Activated CD4-positive, alpha-beta T cell treated with anti-CD3 and anti-CD28 coated beads for 1 hour (primary cell): ENCODE data around the gene MORN1.
"Not testable (repeated sequence)": the region's sequence is repeated elsewhere in the genome, so short reads cannot be mapped to it uniquely, and the experiment has no call there.

Source experiments
- DNase-seq: peaks from one replicate; pipeline ENCODE4 v3.0.0-alpha.2; 2020

Gene MORN1

GRCh38 chr1:2302292-2302925, 88.9 kb downstream of the MORN1 start:
- DNase-seq, result no peak

GRCh38 chr1:2301607-2302291, 89.6 kb downstream of the MORN1 start:
- no peak for DNase-seq

DNA sequence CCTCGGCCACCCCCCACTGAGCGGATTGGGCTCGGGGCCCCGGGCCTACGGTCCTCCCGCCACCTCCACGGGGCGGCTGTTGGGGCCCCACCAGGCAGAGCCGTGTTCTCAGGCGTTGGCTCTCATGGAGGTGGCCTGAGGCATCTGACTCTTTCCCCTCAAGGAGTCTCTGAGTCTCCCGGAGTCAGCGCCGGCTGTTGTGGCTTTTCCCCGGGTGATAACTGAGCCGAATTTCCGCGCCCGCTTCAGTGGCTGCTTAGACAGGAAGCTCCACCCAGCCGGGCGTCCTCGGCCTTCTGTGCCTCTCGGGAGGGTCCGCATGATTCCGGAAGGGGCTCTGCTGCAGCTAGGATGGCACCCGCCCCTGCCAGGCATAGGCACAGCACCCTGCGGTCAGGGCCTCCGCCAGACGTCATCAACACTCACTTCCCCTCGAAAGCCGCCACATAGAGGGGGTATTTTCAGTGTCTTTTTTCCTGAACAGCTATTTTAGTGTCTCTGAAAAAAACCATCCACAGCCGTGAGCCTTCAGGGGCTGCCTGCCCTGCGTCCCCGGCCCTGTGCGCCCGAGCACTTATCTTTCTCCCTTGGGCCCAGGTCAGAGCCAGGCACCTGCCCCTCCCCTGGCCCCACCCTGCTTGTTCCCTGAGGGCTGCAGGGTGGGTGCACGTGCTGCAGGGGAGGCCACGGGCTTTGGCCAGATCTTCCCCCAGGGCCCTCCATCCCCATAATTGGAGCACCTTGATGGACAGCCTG, 90.3 kb downstream of the MORN1 start:
- peak; percentile 82 for DNase-seq

- peak; percentile 55 for DNase-seq
Observed at GRCh38 chr1:2300004-2300771, 91.2 kb downstream of the MORN1 start.

DNA sequence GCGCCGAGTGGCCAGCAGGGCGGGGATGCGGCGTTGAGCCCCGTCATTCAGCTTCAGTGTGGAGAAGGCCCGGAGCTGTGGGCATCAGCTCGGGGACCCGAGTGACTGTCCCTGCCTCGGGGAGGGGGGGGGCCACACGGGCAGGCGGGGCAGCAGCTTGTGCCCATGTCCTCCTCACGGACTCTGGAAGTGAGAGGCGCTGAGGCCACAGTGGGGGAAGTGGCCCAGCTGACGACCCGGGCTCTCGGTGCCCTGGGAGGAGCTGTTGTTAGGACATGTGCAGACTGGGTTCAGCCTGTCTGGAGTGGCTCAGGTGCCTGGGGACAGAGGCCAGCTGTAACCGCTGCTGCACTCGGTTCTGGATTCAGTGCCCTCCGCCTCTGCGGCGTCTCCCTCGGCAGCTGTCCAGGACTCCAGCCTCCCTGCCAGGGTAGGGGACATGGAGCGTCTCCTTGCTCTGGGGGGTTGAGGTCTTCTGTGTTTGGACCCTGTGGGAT, 92.2 kb downstream of the MORN1 start:
- no peak for DNase-seq

DNA sequence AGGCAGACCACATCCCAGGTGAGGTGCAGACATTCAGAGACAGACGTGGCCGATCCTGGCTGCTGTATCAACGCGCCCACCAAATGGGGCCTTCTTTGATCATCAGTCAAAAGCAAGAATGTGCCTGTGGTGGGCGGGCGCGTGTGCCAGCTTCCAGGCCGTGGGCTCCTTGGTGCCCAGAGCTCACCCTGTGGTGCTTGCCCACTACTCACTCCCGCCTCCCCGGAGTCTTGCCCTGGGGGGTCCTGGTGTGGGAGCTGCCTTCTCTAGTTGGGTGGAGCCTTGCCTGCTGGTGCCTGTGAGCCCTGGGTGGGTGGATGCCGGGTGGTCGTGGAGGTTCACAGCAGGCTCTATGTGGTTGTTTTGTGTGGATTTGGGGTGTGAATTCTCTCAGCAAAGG, 92.7 kb downstream of the MORN1 start:
- DNase-seq, result no peak

- no peak for DNase-seq
Observed at GRCh38 chr1:2297246-2298011, 93.9 kb downstream of the MORN1 start.

- DNase-seq, result no peak
Observed at GRCh38 chr1:2296614-2297013, 94.7 kb downstream of the MORN1 start.

- not testable (repeated sequence) for DNase-seq
Observed at GRCh38 chr1:2296211-2296610, 95.1 kb downstream of the MORN1 start.

DNA sequence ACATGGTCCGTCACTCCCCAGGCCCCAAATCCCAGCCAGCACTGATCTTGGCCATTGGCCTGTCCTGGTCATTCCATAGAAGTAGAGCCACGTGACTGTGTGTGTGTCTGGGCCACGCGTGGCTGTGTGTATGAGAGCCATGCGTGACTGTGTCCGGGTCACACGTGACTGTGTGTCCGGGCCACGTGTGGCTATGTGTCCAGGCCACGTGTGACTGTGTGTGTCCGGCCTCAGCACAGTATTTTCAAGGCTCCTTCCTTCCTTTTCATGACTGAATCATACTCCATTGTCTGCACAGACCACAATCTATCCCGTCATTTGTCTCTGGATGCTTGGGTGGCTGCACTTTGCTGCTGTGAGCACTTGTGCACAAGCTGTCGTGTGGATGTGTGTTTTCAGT, 95.8 kb downstream of the MORN1 start:
- no peak for DNase-seq

- DNase-seq, result no peak
Observed at GRCh38 chr1:2294725-2295078, 96.7 kb downstream of the MORN1 start.

DNA sequence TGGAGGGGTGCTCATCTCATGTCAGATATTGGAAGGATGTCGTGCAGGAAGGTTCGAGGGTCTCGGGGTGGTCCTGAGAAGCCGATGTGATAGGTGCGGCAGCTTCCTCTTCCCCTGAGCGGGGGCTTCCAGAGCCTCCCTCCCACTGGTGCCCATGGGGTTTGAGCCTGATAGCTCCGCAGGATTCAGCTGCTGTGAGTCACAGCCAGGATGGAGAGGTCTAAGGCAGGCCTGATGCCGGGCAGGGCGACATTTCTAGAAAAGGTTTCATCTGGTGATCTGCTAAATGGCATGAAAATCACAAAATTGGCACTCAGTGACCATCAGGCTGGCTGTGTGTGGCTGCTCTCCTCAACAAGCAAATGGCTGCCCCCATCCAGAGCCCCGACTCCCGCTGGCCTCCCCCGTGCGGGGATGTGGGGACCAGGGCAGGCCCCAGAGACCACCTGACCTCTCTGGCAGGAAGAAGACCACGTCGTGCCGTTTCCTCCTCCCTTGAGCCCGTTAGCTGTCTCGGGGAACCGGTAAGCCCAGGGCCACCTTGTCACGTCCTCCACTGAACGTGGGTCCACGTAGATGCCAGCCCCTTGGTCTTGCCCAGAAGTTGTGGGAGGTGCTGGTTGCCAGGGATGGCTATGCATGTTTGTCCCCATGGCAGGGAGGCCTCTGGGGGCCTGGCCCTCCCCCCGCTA, 97.2 kb downstream of the MORN1 start:
- DNase-seq, result no peak

GRCh38 chr1:2292725-2293450, 98.5 kb downstream of the MORN1 start:
- DNase-seq, result no peak

- DNase-seq, result no peak
Observed at GRCh38 chr1:2291577-2291976, 99.8 kb downstream of the MORN1 start.

GRCh38 chr1:2290595-2291510, 100.5 kb downstream of the MORN1 start:
- DNase-seq, result peak; percentile 59

- no peak for DNase-seq
Observed at GRCh38 chr1:2290171-2290578, 101.2 kb downstream of the MORN1 start.

GRCh38 chr1:2289607-2290006, 101.7 kb downstream of the MORN1 start:
- DNase-seq, result no peak

GRCh38 chr1:2288816-2289536, 102.4 kb downstream of the MORN1 start:
- no peak for DNase-seq

- no peak for DNase-seq
Observed at GRCh38 chr1:2288311-2288710, 103.0 kb downstream of the MORN1 start.
